Lower lobe of right lung (tissue), 2 donors: ENCODE results near the gene PPP1R13L. TPM values are rescaled to one million over a fixed set of nuclear protein-coding genes. Genes with fewer than 3 reads are reported as not detected.

ENCODE experiments used
- ATAC-seq, 2 donors: fragments of 200-7000 bp; cut with Tn5 transposase; one replicate each; pipeline ENCODE4 v1.9.1; 2020 to 2022; ENCODE audit warnings: mild to moderate bottlenecking in 2 of 2, moderate library complexity in 2 of 2
- DNase-seq: peaks from one replicate; pipeline ENCODE4 v3.0.0-alpha.2; 2020
- H3K27ac ChIP-seq: fragments of 200-600 bp; one replicate; pipeline ENCODE4 v1.8.0; 2022
- H3K27me3 ChIP-seq: fragments of 200-600 bp; one replicate; pipeline ENCODE4 v1.8.0; 2022; ENCODE audit warnings: low read depth
- H3K36me3 ChIP-seq: fragments of 200-600 bp; one replicate; pipeline ENCODE4 v1.8.0; 2022; ENCODE audit warnings: mild to moderate bottlenecking
- H3K4me1 ChIP-seq: fragments of 200-600 bp; one replicate; pipeline ENCODE4 v1.8.0; 2022
- H3K4me3 ChIP-seq: fragments of 200-600 bp; one replicate; pipeline ENCODE4 v1.8.0; 2022; ENCODE audit warnings: mild to moderate bottlenecking
- H3K9me3 ChIP-seq: fragments of 200-600 bp; one replicate; pipeline ENCODE4 v1.8.0; 2022
- CTCF ChIP-seq: fragments of 200-600 bp; IDR thresholded peaks from one replicate; pipeline ENCODE4 v1.8.0; 2022; ENCODE audit warnings: antibody characterized with exemption, mild to moderate bottlenecking
- intact Hi-C: fragments of 100-400 bp; cut with DNase I; formaldehyde crosslinking; loops from one replicate; pipeline ENCODE4 v1.11.0; 2022
- total RNA-seq: library from RNA; stranded (reverse); fragmentation: NEBNext Ultra II Directional; extraction: Animal tissue kit (Norgen Biotek cat#: 25700); gene quantifications from one replicate; pipeline ENCODE4 v1.2.1, GENCODE V29; 2021
- donor health status: DM: no; HTN: yes; CAD: no; lungs with severe emphysema.

The PPP1R13L gene
- total RNA-seq, 1 donor from 2014 or later: 43.8 TPM

DNA sequence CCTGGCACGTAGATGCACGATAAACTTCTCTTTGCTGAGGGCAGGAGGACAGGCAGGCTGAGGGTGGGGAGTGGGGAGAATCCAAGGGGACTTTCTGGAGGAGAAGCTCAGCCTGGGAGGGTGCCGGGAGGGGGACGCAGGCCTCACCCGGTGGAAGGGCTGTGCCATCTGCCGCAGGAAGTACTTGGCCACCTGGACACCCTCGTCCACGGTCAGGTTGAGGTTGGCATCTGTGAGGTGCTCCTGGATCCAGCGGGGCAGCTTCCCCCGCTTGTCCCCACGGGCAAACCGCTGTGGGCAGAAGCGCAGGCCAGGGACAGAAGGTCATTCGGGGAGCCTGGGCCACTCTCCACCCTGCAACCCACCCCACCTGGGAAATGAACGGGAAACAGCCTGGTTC is 52.8 kb downstream of the PPP1R13L start:
- no peaks in the 10 kb centered on the region for H3K4me1 ChIP-seq
- H3K27me3 ChIP-seq: no peaks in the 10 kb centered on the region
- TF ChIP-seq CTCF: no peak
- ATAC-seq: no peak
- H3K4me3 ChIP-seq: no peak overlapping the region
- no peaks in the 10 kb centered on the region for H3K9me3 ChIP-seq
- intact Hi-C loops: no loop called here
- DNase-seq: no peak
- H3K36me3 ChIP-seq: peaks cover 52% of the 10 kb centered on the region
- no peak overlapping the region for H3K27ac ChIP-seq

- H3K27me3 ChIP-seq: peaks cover 2% of the 10 kb centered on the region
- H3K4me1 ChIP-seq: no peaks in the 10 kb centered on the region
- intact Hi-C loops: no loop called here
- ATAC-seq (no peak), DNase-seq (no peak)
- no peak overlapping the region for H3K4me3 ChIP-seq
- no peak for TF ChIP-seq CTCF
- H3K9me3 ChIP-seq: no peaks in the 10 kb centered on the region
- no peak overlapping the region for H3K27ac ChIP-seq
- peaks cover 47% of the 10 kb centered on the region for H3K36me3 ChIP-seq
Observed at GRCh38 chr19:45351401-45351952, 53.4 kb downstream of the PPP1R13L start.

GRCh38 chr19:45350477-45351058 is 54.3 kb downstream of the PPP1R13L start:
- peaks cover 44% of the 10 kb centered on the region for H3K36me3 ChIP-seq
- peaks cover 11% of the 10 kb centered on the region for H3K27me3 ChIP-seq
- no peak overlapping the region for H3K4me3 ChIP-seq
- no peak overlapping the region for H3K27ac ChIP-seq
- TF ChIP-seq CTCF: no peak
- H3K4me1 ChIP-seq: no peaks in the 10 kb centered on the region
- ATAC-seq (no peak), DNase-seq (no peak)
- H3K9me3 ChIP-seq: no peaks in the 10 kb centered on the region
- intact Hi-C loops: no loop called here

- ATAC-seq (no peak), DNase-seq (no peak)
- peaks cover 34% of the 10 kb centered on the region for H3K36me3 ChIP-seq
- TF ChIP-seq CTCF: no peak
- H3K4me3 ChIP-seq: no peak overlapping the region
- intact Hi-C loops: no loop called here
- H3K27me3 ChIP-seq: peaks cover 20% of the 10 kb centered on the region
- no peaks in the 10 kb centered on the region for H3K4me1 ChIP-seq
- no peaks in the 10 kb centered on the region for H3K9me3 ChIP-seq
- H3K27ac ChIP-seq: no peak overlapping the region
Observed at GRCh38 chr19:45349430-45349941, 55.4 kb downstream of the PPP1R13L start.

- Histone ChIP-seq H3K27ac (no peak overlapping the region), H3K27me3 (peaks cover 20% of the 10 kb centered on the region), H3K36me3 (peaks cover 32% of the 10 kb centered on the region), H3K9me3 (no peaks in the 10 kb centered on the region), H3K4me1 (no peaks in the 10 kb centered on the region), H3K4me3 (no peak overlapping the region)
- no peak for ATAC-seq
- no peak for DNase-seq
- intact Hi-C loops: no loop called here
- TF ChIP-seq CTCF: no peak
Observed at GRCh38 chr19:45349126-45349415, 55.8 kb downstream of the PPP1R13L start.
